Pancreas (tissue), 10 donors: ENCODE measurements around the gene GPR12. TPM values are rescaled to one million over a fixed set of nuclear protein-coding genes. Genes with fewer than 3 reads are reported as not detected.

Source experiments
- ATAC-seq, 4 donors: fragments of 200-7000 bp; cut with Tn5 transposase; one replicate each; pipeline versions ENCODE4 v1.8.0 to v1.9.1; 2020; ENCODE audit warnings: mild to moderate bottlenecking in 4 of 4, moderate library complexity in 4 of 4
- DNase-seq, 6 donors: peaks; one replicate each; pipeline ENCODE4 v3.0.0-alpha.2; 2020
- FAIRE-seq: peaks from 2 replicates; lab custom pipeline; 2012; peaks lifted over from hg19 to GRCh38; lab: Jason Lieb, UNC
- H3K27ac ChIP-seq, 4 donors: fragments of 200-600 bp; sonication (generic); 1 replicate in 3 of 4; 2 replicates in 1 of 4; pipeline versions ENCODE4 v1.5.0 to v1.8.0; 2020
- H3K27me3 ChIP-seq, 4 donors: fragments of 200-600 bp; one replicate each; pipeline ENCODE4 v1.8.0; 2021
- H3K36me3 ChIP-seq, 3 donors: fragments of 200-600 bp; sonication (generic) in 1 of 3; one replicate each; pipeline versions ENCODE4 v1.5.0 to v1.8.0; 2020 to 2021
- H3K4me1 ChIP-seq, 3 donors: fragments of 200-600 bp; one replicate each; pipeline ENCODE4 v1.8.0; 2021
- H3K4me3 ChIP-seq, 4 donors: fragments of 200-600 bp; sonication (generic) in 2 of 4; one replicate each; pipeline versions ENCODE4 v1.5.0 to v1.8.0; 2020 to 2021
- H3K9me3 ChIP-seq, 4 donors: fragments of 200-600 bp; one replicate each; pipeline ENCODE4 v1.8.0; 2021
- CTCF ChIP-seq, 4 donors: fragments of 200-600 bp; sonication (generic) in 3 of 4; IDR thresholded peaks; one replicate each; pipeline versions ENCODE4 v1.5.0 to v1.8.0; 2021; ENCODE audit warnings: antibody characterized with exemption in 4 of 4
- WGBS, 2 donors: extraction: QIAGEN DNeasy Blood & Tissue Kit; methylation state at CpG; one replicate each; pipeline ENCODE4 v1.1.7; 2013; 5-methylcytosine and 5-hydroxymethylcytosine counted together
- intact Hi-C, 3 donors: fragments of 100-400 bp; cut with DNase I; formaldehyde crosslinking; loops; one replicate each; pipeline versions ENCODE4 v1.11.1 to v1.14.2; 2022
- polyA plus RNA-seq, 2 donors: library from polyadenylated mRNA; stranded (reverse); fragments of 200-250 nt; gene quantifications; one replicate each; pipeline ENCODE4 v1.2.3, GENCODE V29; 2013
- total RNA-seq, 6 donors: library from RNA; stranded (reverse); fragmentation: NEBNext Ultra II Directional in 4 of 6; extraction: Animal tissue kit (Norgen Biotek cat#: 25700) in 4 of 6; gene quantifications; one replicate each; pipeline versions ENCODE4 v1.2.1 to v1.2.4, GENCODE V29; 2021 to 2023
- donor health status: healthy with polysubstance abuse.
- donor health status: DM: no; HTN: no; CAD: no; lungs with moderate emphysema.
- donor health status: DM: no; HTN: no; CAD: no.
- donor health status: control.
- donor health status: control.
- donor health status: Bipolar disorder and iron deficiency.
- donor health status: DM: yes; HTN: yes; CAD: no.
- donor health status: DM: no; HTN: no; CAD: no.
- donor health status: DM: no; HTN: no; CAD: no.
- donor health status: DM: yes; HTN: yes; CAD: no.

GPR12 gene
- total and polyA plus RNA-seq, 8 donors: 0.05 TPM; not detected in 7

GRCh38 chr13:26708007-26708297, 52.6 kb downstream of the GPR12 start:
- FAIRE-seq: no peak

GRCh38 chr13:26707122-26708006, 53.2 kb downstream of the GPR12 start:
- FAIRE-seq (no peak), ATAC-seq (peak in 3 of 4 donors; percentile 65 to 79 (median 70)), DNase-seq (no peak)
- no peaks in the 10 kb centered on the region for H3K4me1 ChIP-seq
- H3K27me3 ChIP-seq: no peaks in the 10 kb centered on the region
- H3K4me3 ChIP-seq: no peak overlapping the region
- no peaks in the 10 kb centered on the region for H3K36me3 ChIP-seq
- TF ChIP-seq CTCF (IDR thresholded peaks at IDR 0.05): no peak
- intact Hi-C loops: no loop called here
- H3K9me3 ChIP-seq: no peaks in the 10 kb centered on the region
- 39 to 44% methylated on average over 13 of the region's 13 CpGs for WGBS, 2 donors
- H3K27ac ChIP-seq: no peak overlapping the region

More at GRCh38 chr13:26708007-26708297, 52.6 kb downstream of the GPR12 start:
- Histone ChIP-seq H3K27me3 (no peaks in the 10 kb centered on the region), H3K4me1 (no peaks in the 10 kb centered on the region), H3K9me3 (no peaks in the 10 kb centered on the region), H3K27ac (no peak overlapping the region), H3K4me3 (no peak overlapping the region), H3K36me3 (no peaks in the 10 kb centered on the region)
- TF ChIP-seq CTCF (IDR thresholded peaks at IDR 0.05): no peak
- DNase-seq (no peak), ATAC-seq (no peak)
- WGBS, 2 donors: 64 to 74% methylated on average over 6 of the region's 6 CpGs
- intact Hi-C loops: no loop called here

- Histone ChIP-seq H3K27ac (no peak overlapping the region), H3K4me3 (no peak overlapping the region), H3K36me3 (no peaks in the 10 kb centered on the region), H3K4me1 (no peaks in the 10 kb centered on the region), H3K27me3 (no peaks in the 10 kb centered on the region), H3K9me3 (no peaks in the 10 kb centered on the region)
- no peak for TF ChIP-seq CTCF (IDR thresholded peaks at IDR 0.05)
- intact Hi-C loops: no loop called here
- WGBS, 2 donors: 42 to 55% methylated on average over 7 of the region's 7 CpGs
- no peak for ATAC-seq
- FAIRE-seq: no peak
- no peak for DNase-seq
Measured at GRCh38 chr13:26706381-26706780, 54.2 kb downstream of the GPR12 start.

- Histone ChIP-seq H3K9me3 (no peaks in the 10 kb centered on the region), H3K4me1 (no peaks in the 10 kb centered on the region), H3K4me3 (no peak overlapping the region), H3K27me3 (no peaks in the 10 kb centered on the region), H3K27ac (no peak overlapping the region), H3K36me3 (no peaks in the 10 kb centered on the region)
- no peak for TF ChIP-seq CTCF (IDR thresholded peaks at IDR 0.05)
- intact Hi-C loops: no loop called here
- WGBS, 2 donors: 66 to 89% methylated on average over 4 of the region's 4 CpGs
- DNase-seq (no peak), ATAC-seq (no peak), FAIRE-seq (no peak)
Measured at GRCh38 chr13:26705536-26705935, 55.0 kb downstream of the GPR12 start.

Other genes with a start within 250 kb of the GPR12 start
- 1 to 10 TPM; 3.7 to 9.3 (median 6.4) TPM for gene WASF3, start 203.1 kb downstream of the GPR12 start, total RNA-seq
- 1 to 10 TPM; 3.6 to 5.0 TPM for gene WASF3, start 203.1 kb downstream of the GPR12 start, polyA plus RNA-seq